SU-DHL-6 (cell line): ENCODE results near the gene THSD7B.
A peak's percentile ranks its signal among the peaks of the same experiment; 100 is the strongest.

Experiments used
- CTCF ChIP-seq: fragments of 200-600 bp; sonication (generic); IDR thresholded peaks from one replicate; pipeline ENCODE4 v1.5.1; 2017; ENCODE audit warnings: antibody characterized with exemption, mild to moderate bottlenecking, low read length, moderate library complexity; ENCODE audit not compliant: insufficient read depth, poor library complexity, severe bottlenecking
- EZH2phosphoT487 ChIP-seq: fragments of 200-600 bp; sonication (generic), shearing (Covaris generic); conservative IDR thresholded peaks from 2 replicates; pipeline ENCODE4 v1.6.1; 2018; ENCODE audit warnings: mild to moderate bottlenecking, antibody characterized with exemption, low read length, moderate library complexity, mixed read lengths

GRCh38 chr2:137467246-137467862 is 702.0 kb downstream of the THSD7B start:
- TF ChIP-seq CTCF (peak; percentile 16), EZH2phosphoT487 (no peak)
